ENCODE results near the gene POU2AF3.
"Not testable (repeated sequence)": the region's sequence is repeated elsewhere in the genome, so short reads cannot be mapped to it uniquely, and the experiment has no call there.

The POU2AF3 gene

DNA sequence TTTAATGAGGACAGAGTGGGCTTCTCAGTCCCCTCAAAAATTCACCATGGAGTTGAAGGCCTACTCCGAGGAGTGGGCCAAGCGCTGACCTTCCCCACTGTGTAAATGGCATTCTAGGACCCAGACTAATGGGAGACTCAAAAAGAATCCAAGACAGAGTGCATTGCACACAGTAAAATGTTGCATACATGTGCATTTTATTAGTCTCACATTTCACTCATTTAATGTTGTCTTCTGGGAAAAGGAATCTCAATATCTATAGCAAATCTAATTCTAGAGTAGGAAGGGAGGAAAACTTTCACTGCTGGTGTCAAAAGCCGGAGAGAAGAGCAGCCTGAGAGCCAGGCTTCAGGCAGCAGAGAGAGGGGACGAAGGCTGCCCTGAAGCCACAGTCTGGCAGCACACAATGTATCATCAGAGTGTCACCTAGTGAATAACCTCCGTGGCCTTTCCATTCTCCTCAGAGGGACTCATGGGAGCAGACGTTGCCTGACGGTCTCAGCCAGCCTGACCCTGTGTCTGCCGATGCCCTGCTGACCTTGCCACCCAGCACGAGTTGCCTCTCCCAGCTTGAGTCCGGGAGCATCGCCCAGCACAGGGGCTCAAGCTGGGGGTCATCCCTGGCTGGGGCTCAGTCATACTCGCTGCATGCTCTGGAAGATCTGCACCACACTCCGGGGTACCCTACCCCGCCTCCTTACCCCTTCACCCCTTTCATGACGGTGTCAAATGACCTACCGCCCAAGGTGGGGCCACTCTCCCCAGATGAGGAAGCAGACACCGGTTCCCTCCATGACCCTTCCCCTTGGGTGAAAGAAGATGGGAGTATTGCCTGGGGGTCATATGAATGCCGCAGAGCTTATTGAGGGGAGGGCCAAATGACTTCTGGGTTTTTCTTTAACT, 12.9 kb upstream of the POU2AF3 start:
- TF ChIP-seq ZFX (IDR thresholded peaks at IDR 0.05; ENCODE audit: borderline replicate concordance): no peak
- TF ChIP-seq, protein P1, sequence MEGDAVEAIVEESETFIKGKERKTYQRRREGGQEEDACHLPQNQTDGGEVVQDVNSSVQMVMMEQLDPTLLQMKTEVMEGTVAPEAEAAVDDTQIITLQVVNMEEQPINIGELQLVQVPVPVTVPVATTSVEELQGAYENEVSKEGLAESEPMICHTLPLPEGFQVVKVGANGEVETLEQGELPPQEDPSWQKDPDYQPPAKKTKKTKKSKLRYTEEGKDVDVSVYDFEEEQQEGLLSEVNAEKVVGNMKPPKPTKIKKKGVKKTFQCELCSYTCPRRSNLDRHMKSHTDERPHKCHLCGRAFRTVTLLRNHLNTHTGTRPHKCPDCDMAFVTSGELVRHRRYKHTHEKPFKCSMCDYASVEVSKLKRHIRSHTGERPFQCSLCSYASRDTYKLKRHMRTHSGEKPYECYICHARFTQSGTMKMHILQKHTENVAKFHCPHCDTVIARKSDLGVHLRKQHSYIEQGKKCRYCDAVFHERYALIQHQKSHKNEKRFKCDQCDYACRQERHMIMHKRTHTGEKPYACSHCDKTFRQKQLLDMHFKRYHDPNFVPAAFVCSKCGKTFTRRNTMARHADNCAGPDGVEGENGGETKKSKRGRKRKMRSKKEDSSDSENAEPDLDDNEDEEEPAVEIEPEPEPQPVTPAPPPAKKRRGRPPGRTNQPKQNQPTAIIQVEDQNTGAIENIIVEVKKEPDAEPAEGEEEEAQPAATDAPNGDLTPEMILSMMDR (IDR thresholded peaks at IDR 0.05): no peak
- H3K27ac ChIP-seq: no peak overlapping the region

DNA sequence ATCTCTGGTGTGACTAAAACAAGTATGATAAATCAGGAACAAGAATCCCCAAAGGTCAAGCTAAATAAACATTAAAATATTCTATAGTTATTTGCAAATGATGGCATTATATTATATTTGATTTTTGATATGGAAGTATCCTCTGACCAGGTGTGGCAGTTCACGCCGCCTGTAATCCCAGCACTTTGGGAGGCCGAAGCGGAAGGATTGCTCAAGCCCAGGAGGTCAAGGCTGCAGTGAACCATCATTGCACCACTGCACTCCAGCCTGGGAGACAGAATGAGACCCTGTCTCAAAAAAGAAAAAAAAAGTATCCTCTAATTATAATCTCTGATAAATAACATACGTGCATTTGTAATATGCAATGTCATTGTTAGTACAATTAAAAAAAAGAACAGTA, 6.6 kb upstream of the POU2AF3 start:
- TF ChIP-seq, protein P1 (IDR thresholded peaks at IDR 0.05): no peak
- TF ChIP-seq ZFX (IDR thresholded peaks at IDR 0.05; ENCODE audit: borderline replicate concordance): no peak
- no peak overlapping the region for H3K27ac ChIP-seq

DNA sequence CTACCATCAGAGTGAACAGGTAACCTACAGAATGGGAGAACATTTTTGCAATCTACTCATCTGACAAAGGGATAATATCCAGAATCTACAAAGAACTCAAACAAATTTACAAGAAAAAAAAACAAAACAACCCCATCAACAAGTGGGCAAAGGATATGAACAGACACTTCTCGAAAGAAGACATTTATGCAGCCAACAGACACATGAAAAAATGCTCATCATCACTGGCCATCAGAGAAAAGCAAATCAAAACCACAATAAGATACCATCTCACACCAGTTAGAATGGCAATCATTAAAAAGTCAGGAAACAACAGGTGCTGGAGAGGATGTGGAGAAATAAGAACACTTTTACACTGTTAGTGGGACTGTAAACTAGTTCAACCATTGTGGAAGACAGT, 5.9 kb upstream of the POU2AF3 start:
- not testable (repeated sequence) for H3K27ac ChIP-seq

DNA sequence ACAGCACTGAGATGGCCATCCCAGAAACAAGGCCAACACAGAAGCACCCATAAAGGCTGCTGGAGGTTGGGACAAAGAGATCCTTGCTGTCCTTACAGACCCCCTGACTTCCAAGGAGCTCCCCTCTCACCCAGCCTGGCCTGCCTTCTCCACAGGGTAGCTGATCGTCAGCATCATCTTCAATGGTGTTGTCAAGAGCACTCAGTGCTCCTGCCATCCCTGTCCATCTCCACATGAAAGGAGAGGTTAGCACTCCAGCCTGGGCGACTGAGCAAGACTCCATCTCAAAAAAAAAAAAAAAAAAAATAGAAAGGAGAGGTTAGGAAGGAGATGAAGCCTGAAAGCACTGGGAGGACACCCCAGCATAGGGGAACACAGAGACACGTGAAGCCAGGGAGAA, 2.1 kb upstream of the POU2AF3 start:
- TF ChIP-seq, protein P1 (IDR thresholded peaks at IDR 0.05): no peak
- no peak for TF ChIP-seq ZFX (IDR thresholded peaks at IDR 0.05; ENCODE audit: borderline replicate concordance)
- H3K27ac ChIP-seq: no peak overlapping the region

DNA sequence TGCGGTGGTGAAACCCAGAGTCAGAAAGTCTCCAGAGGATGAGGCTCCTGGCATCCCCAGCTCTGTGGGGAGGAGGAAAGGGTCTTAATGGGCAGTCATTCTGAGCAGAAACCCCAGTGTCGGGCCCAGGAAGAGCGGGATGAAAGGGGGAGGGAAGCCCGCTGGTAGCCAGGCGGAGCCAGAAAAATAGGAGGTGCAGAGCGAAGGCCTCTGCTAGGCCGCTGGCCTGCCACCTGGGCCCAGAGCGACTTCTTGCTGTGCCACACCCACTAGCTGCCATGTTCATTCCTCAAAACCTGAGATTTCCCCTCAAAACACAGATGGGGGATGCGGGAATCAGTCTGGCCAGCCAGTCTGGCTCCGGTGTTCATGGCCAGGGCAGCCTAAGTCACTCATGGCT, 650 bp upstream of the POU2AF3 start:
- no peak for TF ChIP-seq ZFX (IDR thresholded peaks at IDR 0.05; ENCODE audit: borderline replicate concordance)
- TF ChIP-seq, protein P1 (IDR thresholded peaks at IDR 0.05): no peak
- no peak overlapping the region for H3K27ac ChIP-seq

DNA sequence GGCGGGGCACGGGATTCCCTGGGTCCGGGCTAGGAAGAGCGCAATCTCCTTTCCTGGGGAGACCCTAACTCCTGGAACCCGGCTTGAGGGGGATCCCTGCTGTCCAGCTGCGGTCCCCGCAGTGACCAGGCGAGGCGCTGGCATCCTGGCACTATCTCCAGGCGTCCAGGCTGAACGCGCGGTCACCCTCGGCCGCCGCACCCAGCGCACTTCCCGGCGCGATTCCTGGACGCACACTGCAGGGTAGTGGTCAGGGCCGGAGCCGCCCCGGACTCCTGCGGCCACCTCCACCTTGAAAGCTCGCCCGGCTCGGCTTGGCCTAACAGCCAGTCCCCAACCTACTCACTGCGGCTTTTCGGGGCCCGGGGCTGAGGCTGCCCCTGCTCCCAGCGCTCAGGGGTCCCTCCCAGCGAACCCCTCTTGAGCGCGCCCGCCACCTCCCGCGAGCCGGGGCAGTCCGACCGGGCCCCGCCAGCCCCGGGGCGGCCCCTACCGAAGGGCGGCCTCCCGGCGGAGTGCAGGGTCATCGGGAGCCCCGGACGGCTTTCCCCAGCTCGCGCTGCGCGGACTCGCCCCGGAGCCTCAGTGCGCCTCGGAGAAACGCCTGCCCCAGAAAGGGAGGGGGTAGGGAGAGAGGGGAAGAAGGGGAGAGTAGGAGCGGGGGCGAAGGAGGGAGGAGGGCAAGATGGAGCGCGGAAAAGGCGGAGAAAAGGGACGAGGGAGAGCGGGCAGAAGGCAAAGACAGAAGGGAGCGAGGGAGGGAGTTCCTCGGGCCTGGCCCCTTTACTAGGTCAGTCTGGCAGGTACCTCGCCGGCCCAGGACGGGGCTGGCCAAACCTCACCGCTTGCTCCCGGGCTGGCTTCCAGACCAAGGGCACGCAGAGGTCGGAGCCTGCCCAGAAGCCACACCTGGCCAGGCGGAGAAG, 1.0 kb downstream of the POU2AF3 start:
- TF ChIP-seq, protein P1 (IDR thresholded peaks at IDR 0.05): no peak
- TF ChIP-seq ZFX (IDR thresholded peaks at IDR 0.05; ENCODE audit: borderline replicate concordance): no peak
- H3K27ac ChIP-seq: no peak overlapping the region

DNA sequence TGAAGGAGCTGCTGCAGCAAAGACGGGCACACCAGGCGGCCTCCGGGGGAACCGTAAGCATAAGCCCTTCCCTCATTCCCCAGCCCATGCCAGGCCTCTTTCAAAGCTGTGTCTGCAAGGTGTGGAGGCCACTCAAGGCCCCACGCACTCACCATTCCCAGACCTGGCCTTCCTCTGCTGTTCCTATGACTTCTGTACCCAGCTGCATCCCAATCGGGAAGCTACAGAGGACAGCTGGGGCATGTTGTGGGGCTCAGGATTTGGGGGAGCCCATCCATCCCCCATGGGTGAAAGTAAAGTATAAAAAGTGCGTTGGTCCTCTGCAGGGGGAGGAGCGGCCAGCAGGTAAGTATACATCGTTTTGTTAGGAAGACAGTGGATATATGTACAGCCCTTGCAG, 2.2 kb downstream of the POU2AF3 start:
- TF ChIP-seq, protein P1 (IDR thresholded peaks at IDR 0.05): no peak
- TF ChIP-seq ZFX (IDR thresholded peaks at IDR 0.05; ENCODE audit: borderline replicate concordance): no peak

More for the DNA sequence above, 2.2 kb downstream of the POU2AF3 start:
- no peak overlapping the region for H3K27ac ChIP-seq

Data from 22Rv1 (cell line).